SU-DHL-6 (cell line): ENCODE results near the gene ITIH1.

Experiments
- H2AFZ ChIP-seq: fragments of 200-600 bp; sonication (generic); 2 replicates; pipeline ENCODE4 v1.6.1; 2014; ENCODE audit warnings: low read depth, mild to moderate bottlenecking, moderate library complexity, mixed read lengths, antibody characterized with exemption, low read length; ENCODE audit not compliant: severe bottlenecking
- H3F3A ChIP-seq: fragments of 200-600 bp; shearing (Covaris generic); 2 replicates; pipeline ENCODE4 v1.6.0; 2016; ENCODE audit warnings: antibody characterized with exemption, mild to moderate bottlenecking; ENCODE audit not compliant: insufficient read depth
- H3K27ac ChIP-seq: fragments of 200-600 bp; sonication (generic); 2 replicates; pipeline ENCODE4 v1.5.1; 2016; ENCODE audit warnings: low read depth, mild to moderate bottlenecking, low read length, moderate library complexity, mixed read lengths
- H3K27me3 ChIP-seq: fragments of 200-600 bp; sonication (generic), shearing (Covaris generic); 2 replicates; pipeline ENCODE4 v1.6.0; 2014; ENCODE audit warnings: mild to moderate bottlenecking, low read length
- H3K36me3 ChIP-seq: fragments of 200-600 bp; sonication (generic); 2 replicates; pipeline ENCODE4 v1.6.1; 2014; ENCODE audit warnings: mild to moderate bottlenecking, low read length, mixed read lengths
- H3K4me2 ChIP-seq: fragments of 300-600, 200-600 bp; shearing (Covaris generic), sonication (generic); 2 replicates; pipeline ENCODE4 v1.6.0; 2014; ENCODE audit warnings: low read length, low read depth, mild to moderate bottlenecking; ENCODE audit not compliant: poor library complexity, severe bottlenecking
- H3K4me3 ChIP-seq: fragments of 200-600 bp; sonication (generic); 2 replicates; pipeline ENCODE4 v1.5.1; 2014; ENCODE audit warnings: antibody characterized with exemption, low read length, mild to moderate bottlenecking, mixed read lengths; ENCODE audit not compliant: insufficient read depth, poor library complexity, severe bottlenecking
- H3K79me2 ChIP-seq: fragments of 200-600 bp; sonication (generic); 2 replicates; pipeline ENCODE4 v1.6.1; 2014; ENCODE audit warnings: mild to moderate bottlenecking, low read length, moderate library complexity; ENCODE audit not compliant: insufficient read depth
- H3K9ac ChIP-seq: fragments of 200-600 bp; sonication (generic); 2 replicates; pipeline ENCODE4 v1.7.0; 2014; ENCODE audit warnings: mild to moderate bottlenecking, low read length
- H3K9me2 ChIP-seq: fragments of 200-600 bp; sonication (generic); replicated peaks from 2 replicates; pipeline ENCODE4 v1.6.1; 2014; ENCODE audit warnings: low read length; ENCODE audit not compliant: insufficient read depth
- H3K9me3 ChIP-seq: fragments of 200-600 bp; sonication (generic); 2 replicates; pipeline ENCODE4 v1.6.1; 2014; ENCODE audit warnings: low read length, mixed read lengths; ENCODE audit not compliant: insufficient read depth
- H4K20me1 ChIP-seq: fragments of 200-600 bp; sonication (generic); 2 replicates; pipeline ENCODE4 v1.6.1; 2014; ENCODE audit warnings: low read depth, mild to moderate bottlenecking, antibody characterized with exemption, low read length, moderate library complexity, mixed read lengths
- EZH2phosphoT487 ChIP-seq: fragments of 200-600 bp; sonication (generic), shearing (Covaris generic); conservative IDR thresholded peaks from 2 replicates; pipeline ENCODE4 v1.6.1; 2018; ENCODE audit warnings: mild to moderate bottlenecking, antibody characterized with exemption, low read length, moderate library complexity, mixed read lengths
- TF ChIP-seq, protein P1 (sequence below): fragments of 200-600 bp; sonication (generic); IDR thresholded peaks from one replicate; pipeline ENCODE4 v1.5.1; 2017; ENCODE audit warnings: antibody characterized with exemption, mild to moderate bottlenecking, low read length, moderate library complexity; ENCODE audit not compliant: insufficient read depth, poor library complexity, severe bottlenecking

Gene ITIH1

DNA sequence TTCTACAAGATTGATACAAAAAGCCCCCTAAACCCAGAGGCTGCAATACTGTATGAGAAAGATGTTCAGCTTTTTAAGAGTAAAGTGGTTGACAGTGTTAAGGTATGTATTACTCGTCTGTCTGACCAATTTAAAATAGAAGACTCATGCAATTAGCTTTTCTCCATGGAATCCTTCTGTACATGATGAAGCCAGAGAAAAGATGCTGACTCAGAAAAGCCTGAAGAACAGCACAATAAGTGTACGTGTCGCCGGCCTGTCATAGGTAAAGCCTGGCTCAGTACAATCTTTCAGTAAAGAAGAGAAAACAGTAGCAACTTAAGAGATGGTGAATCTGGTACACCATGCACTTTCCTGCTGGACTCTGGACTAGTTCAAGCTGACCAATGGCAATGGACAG is 23.0 kb upstream of the ITIH1 start:
- H3K9me3 ChIP-seq: no peaks in the 10 kb centered on the region
- peaks cover 5% of the 10 kb centered on the region; the same call in 1 of the 2 replicates for H3K36me3 ChIP-seq
- no peaks in the 10 kb centered on the region for H3K27me3 ChIP-seq
- H3K9me2 ChIP-seq: no peaks in the 10 kb centered on the region
- H4K20me1 ChIP-seq: no peaks in the 10 kb centered on the region
- no peak overlapping the region for H2AFZ ChIP-seq
- H3K79me2 ChIP-seq: no peaks in the 10 kb centered on the region
- H3K27ac ChIP-seq: no peak overlapping the region
- no peak overlapping the region for H3K4me2 ChIP-seq
- H3F3A ChIP-seq: no peaks in the 10 kb centered on the region
- TF ChIP-seq, protein P1, sequence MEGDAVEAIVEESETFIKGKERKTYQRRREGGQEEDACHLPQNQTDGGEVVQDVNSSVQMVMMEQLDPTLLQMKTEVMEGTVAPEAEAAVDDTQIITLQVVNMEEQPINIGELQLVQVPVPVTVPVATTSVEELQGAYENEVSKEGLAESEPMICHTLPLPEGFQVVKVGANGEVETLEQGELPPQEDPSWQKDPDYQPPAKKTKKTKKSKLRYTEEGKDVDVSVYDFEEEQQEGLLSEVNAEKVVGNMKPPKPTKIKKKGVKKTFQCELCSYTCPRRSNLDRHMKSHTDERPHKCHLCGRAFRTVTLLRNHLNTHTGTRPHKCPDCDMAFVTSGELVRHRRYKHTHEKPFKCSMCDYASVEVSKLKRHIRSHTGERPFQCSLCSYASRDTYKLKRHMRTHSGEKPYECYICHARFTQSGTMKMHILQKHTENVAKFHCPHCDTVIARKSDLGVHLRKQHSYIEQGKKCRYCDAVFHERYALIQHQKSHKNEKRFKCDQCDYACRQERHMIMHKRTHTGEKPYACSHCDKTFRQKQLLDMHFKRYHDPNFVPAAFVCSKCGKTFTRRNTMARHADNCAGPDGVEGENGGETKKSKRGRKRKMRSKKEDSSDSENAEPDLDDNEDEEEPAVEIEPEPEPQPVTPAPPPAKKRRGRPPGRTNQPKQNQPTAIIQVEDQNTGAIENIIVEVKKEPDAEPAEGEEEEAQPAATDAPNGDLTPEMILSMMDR: no peak
- no peak for TF ChIP-seq EZH2phosphoT487
- no peak overlapping the region for H3K4me3 ChIP-seq
- H3K9ac ChIP-seq: no peak overlapping the region

DNA sequence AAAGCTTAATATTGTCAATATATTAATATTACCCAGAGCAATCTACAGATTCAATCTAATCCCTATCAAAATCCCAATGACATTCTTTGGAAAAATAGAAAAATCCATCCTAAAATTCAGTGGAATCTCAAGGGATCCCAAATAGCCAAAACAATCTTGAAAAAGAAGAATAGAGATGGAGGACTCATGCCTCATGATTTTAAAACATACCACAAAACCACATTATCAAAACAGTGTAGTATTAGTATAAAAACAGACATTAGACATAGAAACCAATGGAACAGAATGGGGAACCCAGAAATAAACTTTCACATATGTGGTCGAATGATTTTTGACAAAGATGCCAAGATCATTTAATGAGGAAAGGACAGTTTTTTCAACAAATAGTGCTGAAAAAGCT is 21.3 kb upstream of the ITIH1 start:
- Histone ChIP-seq H3K27ac (no peak overlapping the region), H4K20me1 (no peaks in the 10 kb centered on the region), H3K4me2 (no peak overlapping the region), H3K27me3 (no peaks in the 10 kb centered on the region), H3K9ac (no peak overlapping the region), H3K4me3 (no peak overlapping the region), H2AFZ (no peak overlapping the region), H3K9me2 (no peaks in the 10 kb centered on the region), H3F3A (no peaks in the 10 kb centered on the region), H3K9me3 (no peaks in the 10 kb centered on the region), H3K79me2 (no peaks in the 10 kb centered on the region), H3K36me3 (peaks cover 5% of the 10 kb centered on the region; the same call in 1 of the 2 replicates)
- TF ChIP-seq EZH2phosphoT487: no peak
- TF ChIP-seq, protein P1: no peak

DNA sequence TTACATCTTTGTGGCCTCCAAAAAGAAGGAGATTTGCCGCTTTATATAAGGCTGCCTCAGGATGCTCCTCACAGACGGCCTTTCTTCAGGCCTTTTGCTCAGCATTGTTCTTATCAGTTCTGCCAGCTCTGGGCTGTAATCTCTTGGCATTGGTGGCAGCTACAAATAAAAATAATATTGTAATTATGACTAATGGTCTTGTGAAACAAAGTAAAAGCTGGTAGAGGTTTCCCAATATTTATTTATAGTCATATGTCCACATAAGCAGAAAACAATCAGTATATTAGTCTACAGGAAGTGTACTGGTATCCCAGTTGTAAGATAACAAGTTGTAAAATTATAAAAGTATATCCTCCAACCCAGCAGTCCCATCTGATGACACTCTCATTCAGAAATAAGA is 13.9 kb upstream of the ITIH1 start:
- Histone ChIP-seq H3K4me2 (no peak overlapping the region), H3K27me3 (no peaks in the 10 kb centered on the region), H4K20me1 (no peaks in the 10 kb centered on the region), H3F3A (no peaks in the 10 kb centered on the region), H2AFZ (no peak overlapping the region), H3K9me3 (no peaks in the 10 kb centered on the region), H3K36me3 (no peaks in the 10 kb centered on the region; the same call in 1 of the 2 replicates), H3K4me3 (no peak overlapping the region), H3K9ac (no peak overlapping the region), H3K79me2 (no peaks in the 10 kb centered on the region), H3K27ac (no peak overlapping the region), H3K9me2 (no peaks in the 10 kb centered on the region)
- no peak for TF ChIP-seq EZH2phosphoT487
- TF ChIP-seq, protein P1: no peak
